ENCODE results near the gene MPLKIP. TPM values are rescaled to one million over a fixed set of nuclear protein-coding genes. Genes with fewer than 3 reads are reported as not detected.

The MPLKIP gene
- total RNA-seq, 2 donors from 2014 or later: 34.2 to 36.9 TPM

- no peak for ATAC-seq
- intact Hi-C loops (cut with DNase I, micrococcal nuclease): no loop called here
- no peak for DNase-seq
Measured at GRCh38 chr7:40092182-40092581, 42.2 kb downstream of the MPLKIP start.

GRCh38 chr7:40077849-40078248 lies 56.6 kb downstream of the MPLKIP start:
- ATAC-seq (no peak), DNase-seq (no peak)
- intact Hi-C loops (cut with DNase I, micrococcal nuclease): no loop called here

Other genes with a start within 250 kb of the MPLKIP start
- gene CDK13, start 184.4 kb downstream of the MPLKIP start, total RNA-seq: 10 to 100 TPM; 48.9 to 50.9 TPM
- 10 to 100 TPM; 10.3 to 18.6 TPM for gene SUGCT, start 383 bp upstream of the MPLKIP start, total RNA-seq